ENCODE results near the gene SHROOM4. TPM values are rescaled to one million over a fixed set of nuclear protein-coding genes. Genes with fewer than 3 reads are reported as not detected.

The SHROOM4 gene
- total RNA-seq, 1 experiment from 2014 or later: 2.1 TPM

DNA sequence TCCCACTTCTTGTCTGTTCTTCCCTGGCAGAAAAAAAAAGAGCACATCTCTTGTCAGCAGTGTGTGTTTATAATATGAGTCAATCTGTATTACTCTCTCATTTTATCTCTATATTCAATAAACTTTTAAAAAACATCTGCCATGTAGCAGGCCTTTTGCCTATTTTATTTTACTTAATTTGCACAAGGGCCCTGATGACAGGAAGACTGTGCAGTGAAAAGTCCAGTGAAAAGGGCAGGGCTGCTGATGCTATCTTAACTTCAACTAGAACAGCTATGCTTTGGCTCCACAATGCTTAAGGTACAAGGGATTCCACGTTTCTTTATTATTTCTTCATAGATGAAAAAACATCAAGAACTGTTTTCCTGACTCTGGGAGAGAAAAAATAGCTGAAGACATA, 246.4 kb downstream of the SHROOM4 start:
- no peak overlapping the region for H3K27ac ChIP-seq (ENCODE audit: insufficient read length, low read depth, low read length)
- no peak overlapping the region for H3K9ac ChIP-seq (ENCODE audit: extremely low read depth, insufficient read length, low read length)
- no peak overlapping the region for H2AFZ ChIP-seq (ENCODE audit: low read length)
- no peak overlapping the region for H2BK5ac ChIP-seq (ENCODE audit: insufficient read length, low read length)
- H3T11ph ChIP-seq (ENCODE audit: low read length): no peak overlapping the region
- no peak overlapping the region for H2BK15ac ChIP-seq (ENCODE audit: low read depth, low read length)
- H2AK5ac ChIP-seq (ENCODE audit: insufficient read length, low read length): no peak overlapping the region
- H3K79me1 ChIP-seq (ENCODE audit: insufficient read depth, low read depth, low read length, poor library complexity, severe bottlenecking): no peaks in the 10 kb centered on the region
- peaks cover 7% of the 10 kb centered on the region for H3K4me1 ChIP-seq (ENCODE audit: insufficient read depth, low read length)
- no peak overlapping the region for H3K4me2 ChIP-seq (ENCODE audit: insufficient read depth, insufficient read length, low read length)
- no peak overlapping the region for H3K4ac ChIP-seq (ENCODE audit: low read depth, low read length)
- Mint-ChIP-seq H3K4me3 (no peak overlapping the region), H3K27ac (no peak overlapping the region), H3K27me3 (ENCODE audit: low read depth) (no peaks in the 10 kb centered on the region), H3K36me3 (ENCODE audit: insufficient read depth in 1 of 3, low read depth in 3 of 3) (peaks cover 2 to 9% (median 6%) of the 10 kb centered on the region in 3 experiments; a peak in 3 of 7 replicates), H3K4me1 (peaks cover 4 to 10% of the 10 kb centered on the region in 2 experiments), H3K9me3 (peaks cover 35 to 58% of the 10 kb centered on the region in 2 experiments)
- DNase-seq: no peak
- H2BK20ac ChIP-seq (ENCODE audit: low read depth, low read length, poor library complexity, severe bottlenecking): no peak overlapping the region
- no peaks in the 10 kb centered on the region for H3K9me3 ChIP-seq (ENCODE audit: control insufficient read depth, low read depth, low read length)
- H4K20me1 ChIP-seq (ENCODE audit: control insufficient read depth, insufficient read depth, insufficient read length): no peaks in the 10 kb centered on the region
- no CpG with 5 or more reads among the region's 1 CpG for WGBS (ENCODE audit: extremely low coverage, insufficient read length, low lambda C conversion rate)
- TF ChIP-seq, protein P1, sequence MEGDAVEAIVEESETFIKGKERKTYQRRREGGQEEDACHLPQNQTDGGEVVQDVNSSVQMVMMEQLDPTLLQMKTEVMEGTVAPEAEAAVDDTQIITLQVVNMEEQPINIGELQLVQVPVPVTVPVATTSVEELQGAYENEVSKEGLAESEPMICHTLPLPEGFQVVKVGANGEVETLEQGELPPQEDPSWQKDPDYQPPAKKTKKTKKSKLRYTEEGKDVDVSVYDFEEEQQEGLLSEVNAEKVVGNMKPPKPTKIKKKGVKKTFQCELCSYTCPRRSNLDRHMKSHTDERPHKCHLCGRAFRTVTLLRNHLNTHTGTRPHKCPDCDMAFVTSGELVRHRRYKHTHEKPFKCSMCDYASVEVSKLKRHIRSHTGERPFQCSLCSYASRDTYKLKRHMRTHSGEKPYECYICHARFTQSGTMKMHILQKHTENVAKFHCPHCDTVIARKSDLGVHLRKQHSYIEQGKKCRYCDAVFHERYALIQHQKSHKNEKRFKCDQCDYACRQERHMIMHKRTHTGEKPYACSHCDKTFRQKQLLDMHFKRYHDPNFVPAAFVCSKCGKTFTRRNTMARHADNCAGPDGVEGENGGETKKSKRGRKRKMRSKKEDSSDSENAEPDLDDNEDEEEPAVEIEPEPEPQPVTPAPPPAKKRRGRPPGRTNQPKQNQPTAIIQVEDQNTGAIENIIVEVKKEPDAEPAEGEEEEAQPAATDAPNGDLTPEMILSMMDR (conservative IDR thresholded peaks at IDR 0.05): no peak
- H2BK12ac ChIP-seq (ENCODE audit: insufficient read length, low read depth, low read length): no peak overlapping the region
- H3K23me2 ChIP-seq (ENCODE audit: insufficient read length, low read depth, low read length, poor library complexity, severe bottlenecking): peaks cover 3% of the 10 kb centered on the region
- no peak overlapping the region for H4K5ac ChIP-seq (ENCODE audit: insufficient read length, low read depth, low read length)
- no peaks in the 10 kb centered on the region for H3K27me3 ChIP-seq (ENCODE audit: insufficient read depth, low read length)
- H3K18ac ChIP-seq (ENCODE audit: insufficient read length, low read depth, low read length): no peak overlapping the region
- no peak overlapping the region for H3K14ac ChIP-seq (ENCODE audit: insufficient read depth, low read length)
- H4K8ac ChIP-seq (replicated peaks; ENCODE audit: insufficient read length, low read depth, low read length): no peak overlapping the region
- no peak overlapping the region for H3K56ac ChIP-seq (ENCODE audit: insufficient read length, low read depth, low read length)
- no peaks in the 10 kb centered on the region for H3K79me2 ChIP-seq (ENCODE audit: insufficient read depth, low read length)
- no peak overlapping the region for H3K23ac ChIP-seq (ENCODE audit: insufficient read length, low read depth, low read length)
- H4K91ac ChIP-seq (ENCODE audit: insufficient read length, low read depth, low read length): no peak overlapping the region
- H2BK120ac ChIP-seq (ENCODE audit: low read depth, low read length, poor library complexity, severe bottlenecking): no peak overlapping the region
